T-helper 2 cell treated with Interferon-gamma antibody and Interleukin-4, amounts not matched to agents 100 ng/mL and 5 ng/mL, for 36 hours (primary cell): ENCODE results near the gene PRODH. TPM values are rescaled to one million over a fixed set of nuclear protein-coding genes. Genes with fewer than 3 reads are reported as not detected.
"Not testable (repeated sequence)": the region's sequence is repeated elsewhere in the genome, so short reads cannot be mapped to it uniquely, and the experiment has no call there.

Source experiments
- intact Hi-C: fragments of 100-400 bp; cut with micrococcal nuclease; formaldehyde crosslinking; loops from one replicate; pipeline ENCODE4 v1.15.1; 2023
- total RNA-seq: library from RNA; stranded (reverse); gene quantifications from 2 replicates; pipeline ENCODE4 v1.2.3, GENCODE V29; 2022

Gene PRODH
- total RNA-seq, 1 donor from 2014 or later: 0.32 TPM

- intact Hi-C loops: no loop called here
Measured at GRCh38 chr22:18906896-18907295, 29.2 kb downstream of the PRODH start.

- intact Hi-C loops: not testable (repeated sequence)
Measured at GRCh38 chr22:18906410-18906745, 29.7 kb downstream of the PRODH start.

DNA sequence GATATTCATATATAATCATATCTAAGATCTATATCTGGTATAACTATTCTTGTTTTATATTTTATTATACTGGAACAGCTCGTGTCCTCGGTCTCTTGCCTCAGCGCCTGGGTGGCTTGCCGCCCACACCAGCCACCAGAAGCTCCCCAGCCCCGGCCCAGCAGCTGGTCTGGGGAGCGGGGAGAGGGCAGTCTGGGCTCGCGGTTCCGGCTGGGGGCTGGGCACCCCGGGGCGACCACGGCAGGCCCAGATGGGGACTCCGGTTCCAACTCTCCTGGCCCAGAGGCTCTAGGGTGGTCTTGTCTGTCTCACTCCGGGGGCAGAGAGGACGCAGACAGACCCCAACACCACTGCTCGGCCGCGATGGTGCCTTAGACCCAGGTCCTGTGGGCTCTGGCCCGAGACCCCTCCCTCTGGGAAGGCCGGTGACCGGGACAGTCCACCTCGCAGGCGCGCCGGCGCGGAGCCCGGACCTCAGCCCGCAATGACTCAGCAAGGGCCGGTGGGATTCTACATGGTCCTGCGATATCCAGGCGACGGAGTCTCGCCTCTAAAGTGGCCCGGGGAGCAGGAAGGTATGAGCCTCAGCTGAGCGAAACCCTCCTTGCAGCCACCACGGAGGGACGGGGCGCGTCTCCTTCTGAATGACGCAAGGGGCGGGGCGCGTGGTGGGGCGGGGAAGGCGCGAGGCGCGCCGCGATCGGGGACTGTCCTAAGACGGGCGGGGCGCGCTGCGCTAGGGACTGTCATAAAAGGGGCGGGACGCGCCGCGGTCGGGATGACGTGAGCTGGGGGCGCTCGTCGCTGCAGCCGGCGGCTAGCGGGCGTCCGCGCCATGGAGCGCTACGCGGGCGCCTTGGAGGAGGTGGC lies 30.3 kb downstream of the PRODH start, which contains the start of gene DGCR6:
Gene DGCR6, plus strand, starts transcription at position 781 of the 870 bp plus-strand sequence. Its CDS starts 55 bp downstream, at position 836.
- intact Hi-C loops: no loop called here

GRCh38 chr22:18896037-18896657 lies 39.9 kb downstream of the PRODH start:
- intact Hi-C loops: not testable (repeated sequence)

GRCh38 chr22:18893775-18894174 lies 42.3 kb downstream of the PRODH start:
- intact Hi-C loops: not testable (repeated sequence)

DNA sequence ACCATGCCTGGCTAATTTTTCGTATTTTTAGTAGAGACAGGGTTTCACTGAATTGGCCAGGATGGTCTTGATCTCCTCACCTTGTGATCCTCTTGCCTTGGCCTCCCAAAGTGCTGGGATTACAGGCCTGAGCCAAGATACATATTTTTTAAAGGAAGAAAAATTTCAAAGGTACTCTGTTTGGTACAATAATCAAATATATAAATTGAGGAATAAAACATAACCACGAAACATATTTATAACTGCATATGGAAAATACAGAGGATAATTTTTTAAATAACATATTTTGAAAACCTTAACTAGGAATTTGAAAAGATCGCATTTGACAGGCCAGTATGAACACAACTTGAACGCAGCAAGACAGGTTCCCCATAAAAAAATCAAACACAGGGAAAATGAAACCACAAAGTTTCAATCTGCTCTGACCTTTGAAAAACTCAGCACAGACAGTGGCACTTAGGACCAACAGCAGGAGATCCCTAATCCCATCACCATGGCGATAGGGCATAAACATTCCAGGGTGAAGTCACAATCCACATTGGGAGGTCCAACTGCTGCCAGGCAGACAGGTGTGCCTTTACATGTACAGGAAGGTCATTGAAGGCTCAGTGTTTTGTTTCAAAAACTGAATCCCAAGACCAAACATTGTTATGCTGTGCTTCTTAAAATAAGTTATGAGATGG lies 45.4 kb downstream of the PRODH start:
- intact Hi-C loops: not testable (repeated sequence)

DNA sequence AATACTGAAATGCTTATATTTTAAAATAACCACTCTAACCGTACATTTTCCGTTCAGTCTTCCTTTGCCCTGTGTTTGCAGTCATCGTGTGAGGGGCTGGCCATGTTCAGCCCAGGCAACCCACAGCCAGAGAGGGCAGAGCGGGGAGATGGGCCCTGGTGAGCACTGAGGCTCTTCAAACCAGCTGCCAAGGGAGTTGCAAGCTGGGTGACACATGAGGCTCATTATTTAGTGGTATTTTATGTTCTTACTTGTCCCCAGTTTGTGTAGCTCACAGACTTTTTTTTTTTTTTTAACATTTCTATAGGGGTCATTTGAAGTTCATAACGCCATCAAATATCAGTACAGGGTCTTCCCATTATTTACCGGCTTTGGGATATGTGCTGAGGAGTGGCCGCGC lies 48.0 kb downstream of the PRODH start:
- intact Hi-C loops: no loop called here

DNA sequence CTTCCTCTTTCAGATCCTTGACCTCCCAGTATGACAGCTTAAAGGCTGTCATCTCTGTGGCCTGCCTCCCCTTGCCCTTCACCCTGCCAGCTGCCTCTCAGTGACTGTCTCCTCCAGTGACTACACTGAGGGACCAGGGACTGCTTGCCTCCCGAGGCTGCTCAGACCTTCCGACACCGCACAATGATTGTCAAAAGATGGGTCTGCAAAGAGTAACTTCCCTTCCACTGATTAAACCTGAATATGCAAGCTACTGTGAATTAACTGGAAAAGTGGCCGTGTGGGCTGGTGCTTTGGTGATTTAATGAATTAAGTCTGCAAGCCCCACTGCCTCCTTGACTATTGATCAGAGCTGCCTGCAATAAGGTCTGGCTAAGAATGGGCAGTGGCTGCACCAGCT lies 51.6 kb downstream of the PRODH start:
- intact Hi-C loops: not testable (repeated sequence)

- intact Hi-C loops: not testable (repeated sequence)
Measured at GRCh38 chr22:18881260-18881659, 54.8 kb downstream of the PRODH start.

Other genes with a start within 250 kb of the PRODH start
- 0.68 and 0.80 TPM in 2 replicates for gene DGCR6, start 30.0 kb downstream of the PRODH start, total RNA-seq
- gene DGCR2, start 186.1 kb upstream of the PRODH start, total RNA-seq: 29.3 and 31.7 TPM in 2 replicates
- not detected in 2 replicates for gene TSSK2, start 195.0 kb upstream of the PRODH start, total RNA-seq
- 18.0 and 20.0 TPM in 2 replicates for gene ESS2, start 208.4 kb upstream of the PRODH start, total RNA-seq
- gene GSC2, start 214.0 kb upstream of the PRODH start, total RNA-seq: not detected in 2 replicates
- gene SLC25A1, start 242.4 kb upstream of the PRODH start, total RNA-seq: 42.6 and 45.4 TPM in 2 replicates